GM18858 (cell line): ENCODE measurements around the gene CREM.
"Not testable (repeated sequence)": the region's sequence is repeated elsewhere in the genome, so short reads cannot be mapped to it uniquely, and the experiment has no call there.

Source experiments
- ATAC-seq: cut with Tn5 transposase; IDR thresholded peaks from one replicate; pipeline ENCODE4 v1.9.1; 2021; ENCODE audit not compliant: unreplicated experiment

CREM gene

GRCh38 chr10:35126530-35127288 is at the start of gene CREM:
Gene CREM (plus strand): TSS chr10:35126846. CDS start chr10:35137836, 10,990 bp downstream.
- peak; percentile 73 for ATAC-seq

GRCh38 chr10:35079265-35079664 is 47.4 kb upstream of the CREM start:
- ATAC-seq = no peak

GRCh38 chr10:35079763-35080162 is 46.9 kb upstream of the CREM start:
- no peak for ATAC-seq

GRCh38 chr10:35080261-35080660 is 46.4 kb upstream of the CREM start:
- ATAC-seq = not testable (repeated sequence)

- ATAC-seq = no peak
These were observed 43.4 kb upstream of the CREM start for GRCh38 chr10:35083242-35083641.

GRCh38 chr10:35089611-35090161 is 37.0 kb upstream of the CREM start:
- no peak for ATAC-seq

- peak; percentile 83 for ATAC-seq
These were observed 36.3 kb upstream of the CREM start, which contains the start of gene CUL2 for GRCh38 chr10:35090162-35090954. Gene CUL2 (minus strand): TSS chr10:35090341. CDS start chr10:35071317, 19,024 bp downstream.

GRCh38 chr10:35091994-35092790 is 34.5 kb upstream of the CREM start:
- no peak for ATAC-seq

GRCh38 chr10:35092851-35093250 is 33.8 kb upstream of the CREM start:
- ATAC-seq = no peak

- ATAC-seq = no peak
These were observed 30.3 kb upstream of the CREM start for GRCh38 chr10:35096312-35096711.

- ATAC-seq = no peak
These were observed 29.1 kb upstream of the CREM start for GRCh38 chr10:35097510-35097909.

GRCh38 chr10:35103882-35104281 is 22.8 kb upstream of the CREM start:
- ATAC-seq = no peak

GRCh38 chr10:35112571-35112970 is 14.1 kb upstream of the CREM start:
- no peak for ATAC-seq

GRCh38 chr10:35119378-35119777 is 7.3 kb upstream of the CREM start:
- ATAC-seq = no peak

GRCh38 chr10:35124540-35124939 is 2.1 kb upstream of the CREM start:
- no peak for ATAC-seq

- ATAC-seq = no peak
These were observed 550 bp upstream of the CREM start for GRCh38 chr10:35126062-35126529.

- peak; percentile 1 for ATAC-seq
These were observed 744 bp downstream of the CREM start for GRCh38 chr10:35127289-35127891.

GRCh38 chr10:35129185-35129674 is 2.6 kb downstream of the CREM start:
- no peak for ATAC-seq

- no peak for ATAC-seq
These were observed 4.0 kb downstream of the CREM start for GRCh38 chr10:35130663-35131062.

GRCh38 chr10:35132727-35133126 is 6.1 kb downstream of the CREM start:
- no peak for ATAC-seq
